Liver (tissue), 9 donors: ENCODE results near the gene SEC11C. TPM values are rescaled to one million over a fixed set of nuclear protein-coding genes. Genes with fewer than 3 reads are reported as not detected.

Source experiments
- DNase-seq: peaks from one replicate; pipeline ENCODE4 v3.0.0-alpha.2; 2017; ENCODE audit warnings: low spot score
- H3K27ac ChIP-seq, 2 donors: one replicate each; pipeline ENCODE4 v1.7.0; 2013; ENCODE audit warnings: inconsistent platforms in 2 of 2, low read length in 2 of 2, control low read depth in 1 of 2, low read depth in 1 of 2, mild to moderate bottlenecking in 1 of 2
- H3K27me3 ChIP-seq, 4 donors: one replicate each; pipeline versions ENCODE4 v1.6.1 to v1.7.0; 2013; ENCODE audit warnings: low read length in 3 of 4, inconsistent platforms in 1 of 4, mild to moderate bottlenecking in 1 of 4, moderate library complexity in 1 of 4; ENCODE audit not compliant: control insufficient read depth in 4 of 4, insufficient read depth in 4 of 4
- H3K36me3 ChIP-seq, 4 donors: one replicate each; pipeline versions ENCODE4 v1.6.1 to v1.7.0; 2013; ENCODE audit warnings: low read length in 3 of 4, mild to moderate bottlenecking in 3 of 4, low read depth in 1 of 4, moderate library complexity in 1 of 4; ENCODE audit not compliant: control insufficient read depth in 4 of 4, insufficient read depth in 3 of 4
- H3K4me1 ChIP-seq, 4 donors: one replicate each; pipeline versions ENCODE4 v1.6.1 to v1.7.0; 2013; ENCODE audit warnings: low read length in 3 of 4, mild to moderate bottlenecking in 3 of 4, moderate library complexity in 1 of 4; ENCODE audit not compliant: control insufficient read depth in 4 of 4, insufficient read depth in 4 of 4
- H3K4me3 ChIP-seq, 3 donors: one replicate each; pipeline versions ENCODE4 v1.6.1 to v1.7.0; 2013; ENCODE audit warnings: low read length in 3 of 3, control low read depth in 1 of 3, low read depth in 1 of 3, mild to moderate bottlenecking in 1 of 3
- H3K9ac ChIP-seq, 2 donors: one replicate each; pipeline ENCODE4 v1.7.0; 2013; ENCODE audit warnings: low read length in 2 of 2, mild to moderate bottlenecking in 2 of 2, moderate library complexity in 2 of 2, control low read depth in 1 of 2, low read depth in 1 of 2
- H3K9me3 ChIP-seq, 4 donors: one replicate each; pipeline versions ENCODE4 v1.6.1 to v1.7.0; 2013; ENCODE audit warnings: low read length in 3 of 4; ENCODE audit not compliant: control insufficient read depth in 4 of 4
- EGR1 ChIP-seq, 2 donors: IDR thresholded peaks; 2 replicates each; pipeline ENCODE4 v1.6.1; 2016 to 2018; ENCODE audit warnings: antibody characterized with exemption in 2 of 2, low read depth in 2 of 2
- FOXA2 ChIP-seq: IDR thresholded peaks from 2 replicates; pipeline ENCODE4 v1.6.1; 2016; ENCODE audit warnings: antibody characterized with exemption
- GABPA ChIP-seq, 2 donors: IDR thresholded peaks in 1 of 2; conservative IDR thresholded peaks in 1 of 2; 2 replicates each; pipeline ENCODE4 v1.6.1; 2016; ENCODE audit warnings: antibody characterized with exemption in 2 of 2, mild to moderate bottlenecking in 1 of 2, moderate library complexity in 1 of 2
- HNF4A ChIP-seq, 2 donors: conservative IDR thresholded peaks; 2 replicates each; pipeline ENCODE4 v1.6.1; 2016; ENCODE audit warnings: antibody characterized with exemption in 2 of 2, mild to moderate bottlenecking in 2 of 2
- HNF4G ChIP-seq: IDR thresholded peaks from 2 replicates; pipeline ENCODE4 v1.6.1; 2016; ENCODE audit warnings: antibody characterized with exemption
- JUND ChIP-seq, 2 donors: IDR thresholded peaks; 2 replicates each; pipeline ENCODE4 v1.6.1; 2016; ENCODE audit warnings: antibody characterized with exemption in 2 of 2
- NR2F2 ChIP-seq: IDR thresholded peaks from 2 replicates; pipeline ENCODE4 v1.6.1; 2016; ENCODE audit warnings: antibody characterized with exemption
- RAD21 ChIP-seq, 2 donors: IDR thresholded peaks; 2 replicates each; pipeline ENCODE4 v1.6.1; 2016; ENCODE audit warnings: antibody characterized with exemption in 2 of 2, mild to moderate bottlenecking in 2 of 2
- SP1 ChIP-seq: IDR thresholded peaks from 2 replicates; pipeline ENCODE4 v1.6.1; 2018; ENCODE audit warnings: antibody characterized with exemption, mild to moderate bottlenecking
- TAF1 ChIP-seq: conservative IDR thresholded peaks from 2 replicates; pipeline ENCODE4 v1.6.1; 2016; ENCODE audit warnings: antibody characterized with exemption, mild to moderate bottlenecking
- YY1 ChIP-seq: IDR thresholded peaks from 2 replicates; pipeline ENCODE4 v1.6.1; 2016; ENCODE audit warnings: antibody characterized with exemption, mild to moderate bottlenecking
- WGBS: extraction: QIAGEN DNeasy Blood & Tissue Kit; methylation state at CpG from one replicate; pipeline ENCODE4 v1.1.7; 2013; 5-methylcytosine and 5-hydroxymethylcytosine counted together
- polyA plus RNA-seq, 2 donors: library from polyadenylated mRNA; stranded (reverse) in 1 of 2; unstranded in 1 of 2; fragments of 200-250 nt in 1 of 2; fragments of >200 nt in 1 of 2; fragmentation: Nextera tagmentation in 1 of 2; extraction: Ambion mirVana in 1 of 2; gene quantifications; one replicate each; pipeline versions ENCODE4 v1.2.1 to v1.2.3, GENCODE V29; 2013 to 2015
- total RNA-seq, 2 donors: library from RNA; depleted of rRNA; stranded (reverse); fragments of >200 nt; gene quantifications; one replicate each; pipeline ENCODE4 v1.2.3, GENCODE V29; 2014
- TF ChIP-seq, protein P1 (sequence below): IDR thresholded peaks from 2 replicates; pipeline ENCODE4 v1.6.1; 2016; ENCODE audit warnings: antibody characterized with exemption
- TF ChIP-seq, protein P2 (sequence below): IDR thresholded peaks from 2 replicates; pipeline ENCODE4 v1.6.1; 2016; ENCODE audit warnings: antibody characterized with exemption
- TF ChIP-seq, protein P3 (sequence below): fragments of 150-350 bp; IDR thresholded peaks from 2 replicates; pipeline ENCODE4 v1.5.1; 2017; ENCODE audit warnings: improper control_type of control experiment, low read depth, low read length; ENCODE audit not compliant: missing input control
- TF ChIP-seq, protein P4 (sequence below): IDR thresholded peaks from 2 replicates; pipeline ENCODE4 v1.6.1; 2016; ENCODE audit warnings: antibody characterized with exemption, mild to moderate bottlenecking
- TF ChIP-seq, protein P5 (sequence below): IDR thresholded peaks from 2 replicates; pipeline ENCODE4 v1.6.1; 2016; ENCODE audit warnings: antibody characterized with exemption
- donor health status: healthy.
- donor health status: healthy.
- donor health status: healthy.
- donor health status: healthy.
- donor health status: healthy.

SEC11C gene
- total and polyA plus RNA-seq, 4 donors = 106 to 206 (median 156) TPM

DNA sequence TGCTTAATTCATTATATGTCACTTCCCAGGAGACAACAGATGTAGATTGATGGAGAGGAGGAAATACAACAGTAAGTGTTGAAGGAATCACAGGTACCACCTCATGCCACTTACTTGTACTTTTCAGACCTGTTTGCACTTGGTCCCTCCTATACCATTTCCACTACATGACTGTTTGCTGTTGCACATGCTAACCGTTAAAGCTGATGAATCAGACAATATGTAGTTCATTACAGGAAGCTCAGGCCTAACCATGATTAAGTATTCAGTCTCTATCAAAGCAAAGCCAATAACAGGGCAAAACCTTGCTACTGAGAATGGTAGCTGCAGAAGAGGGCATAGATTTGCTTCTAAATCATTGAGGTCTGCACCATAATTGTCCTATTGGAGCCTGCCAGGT lies 50.1 kb downstream of the SEC11C start:
- Histone ChIP-seq H3K27ac (no peak overlapping the region), H3K27me3 (no peaks in the 10 kb centered on the region), H3K9me3 (peaks cover 0 to 3% (median 1%) of the 10 kb centered on the region in 4 donors), H3K36me3 (no peaks in the 10 kb centered on the region), H3K9ac (no peak overlapping the region), H3K4me3 (no peak overlapping the region), H3K4me1 (no peaks in the 10 kb centered on the region)
- DNase-seq = no peak
- no peak for TF ChIP-seq SP1
- no peak for TF ChIP-seq YY1
- TF ChIP-seq, protein P1, sequence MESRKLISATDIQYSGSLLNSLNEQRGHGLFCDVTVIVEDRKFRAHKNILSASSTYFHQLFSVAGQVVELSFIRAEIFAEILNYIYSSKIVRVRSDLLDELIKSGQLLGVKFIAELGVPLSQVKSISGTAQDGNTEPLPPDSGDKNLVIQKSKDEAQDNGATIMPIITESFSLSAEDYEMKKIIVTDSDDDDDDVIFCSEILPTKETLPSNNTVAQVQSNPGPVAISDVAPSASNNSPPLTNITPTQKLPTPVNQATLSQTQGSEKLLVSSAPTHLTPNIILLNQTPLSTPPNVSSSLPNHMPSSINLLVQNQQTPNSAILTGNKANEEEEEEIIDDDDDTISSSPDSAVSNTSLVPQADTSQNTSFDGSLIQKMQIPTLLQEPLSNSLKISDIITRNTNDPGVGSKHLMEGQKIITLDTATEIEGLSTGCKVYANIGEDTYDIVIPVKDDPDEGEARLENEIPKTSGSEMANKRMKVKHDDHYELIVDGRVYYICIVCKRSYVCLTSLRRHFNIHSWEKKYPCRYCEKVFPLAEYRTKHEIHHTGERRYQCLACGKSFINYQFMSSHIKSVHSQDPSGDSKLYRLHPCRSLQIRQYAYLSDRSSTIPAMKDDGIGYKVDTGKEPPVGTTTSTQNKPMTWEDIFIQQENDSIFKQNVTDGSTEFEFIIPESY = no peak
- TF ChIP-seq HNF4G = no peak
- TF ChIP-seq TAF1 = no peak
- TF ChIP-seq JUND (IDR thresholded peaks at IDR 0.05) = no peak
- TF ChIP-seq, protein P2, sequence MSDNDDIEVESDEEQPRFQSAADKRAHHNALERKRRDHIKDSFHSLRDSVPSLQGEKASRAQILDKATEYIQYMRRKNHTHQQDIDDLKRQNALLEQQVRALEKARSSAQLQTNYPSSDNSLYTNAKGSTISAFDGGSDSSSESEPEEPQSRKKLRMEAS = no peak
- no peak for TF ChIP-seq RAD21 (IDR thresholded peaks at IDR 0.05)
- TF ChIP-seq, protein P3, sequence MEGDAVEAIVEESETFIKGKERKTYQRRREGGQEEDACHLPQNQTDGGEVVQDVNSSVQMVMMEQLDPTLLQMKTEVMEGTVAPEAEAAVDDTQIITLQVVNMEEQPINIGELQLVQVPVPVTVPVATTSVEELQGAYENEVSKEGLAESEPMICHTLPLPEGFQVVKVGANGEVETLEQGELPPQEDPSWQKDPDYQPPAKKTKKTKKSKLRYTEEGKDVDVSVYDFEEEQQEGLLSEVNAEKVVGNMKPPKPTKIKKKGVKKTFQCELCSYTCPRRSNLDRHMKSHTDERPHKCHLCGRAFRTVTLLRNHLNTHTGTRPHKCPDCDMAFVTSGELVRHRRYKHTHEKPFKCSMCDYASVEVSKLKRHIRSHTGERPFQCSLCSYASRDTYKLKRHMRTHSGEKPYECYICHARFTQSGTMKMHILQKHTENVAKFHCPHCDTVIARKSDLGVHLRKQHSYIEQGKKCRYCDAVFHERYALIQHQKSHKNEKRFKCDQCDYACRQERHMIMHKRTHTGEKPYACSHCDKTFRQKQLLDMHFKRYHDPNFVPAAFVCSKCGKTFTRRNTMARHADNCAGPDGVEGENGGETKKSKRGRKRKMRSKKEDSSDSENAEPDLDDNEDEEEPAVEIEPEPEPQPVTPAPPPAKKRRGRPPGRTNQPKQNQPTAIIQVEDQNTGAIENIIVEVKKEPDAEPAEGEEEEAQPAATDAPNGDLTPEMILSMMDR = no peak
- TF ChIP-seq FOXA2 = no peak
- TF ChIP-seq, protein P4, sequence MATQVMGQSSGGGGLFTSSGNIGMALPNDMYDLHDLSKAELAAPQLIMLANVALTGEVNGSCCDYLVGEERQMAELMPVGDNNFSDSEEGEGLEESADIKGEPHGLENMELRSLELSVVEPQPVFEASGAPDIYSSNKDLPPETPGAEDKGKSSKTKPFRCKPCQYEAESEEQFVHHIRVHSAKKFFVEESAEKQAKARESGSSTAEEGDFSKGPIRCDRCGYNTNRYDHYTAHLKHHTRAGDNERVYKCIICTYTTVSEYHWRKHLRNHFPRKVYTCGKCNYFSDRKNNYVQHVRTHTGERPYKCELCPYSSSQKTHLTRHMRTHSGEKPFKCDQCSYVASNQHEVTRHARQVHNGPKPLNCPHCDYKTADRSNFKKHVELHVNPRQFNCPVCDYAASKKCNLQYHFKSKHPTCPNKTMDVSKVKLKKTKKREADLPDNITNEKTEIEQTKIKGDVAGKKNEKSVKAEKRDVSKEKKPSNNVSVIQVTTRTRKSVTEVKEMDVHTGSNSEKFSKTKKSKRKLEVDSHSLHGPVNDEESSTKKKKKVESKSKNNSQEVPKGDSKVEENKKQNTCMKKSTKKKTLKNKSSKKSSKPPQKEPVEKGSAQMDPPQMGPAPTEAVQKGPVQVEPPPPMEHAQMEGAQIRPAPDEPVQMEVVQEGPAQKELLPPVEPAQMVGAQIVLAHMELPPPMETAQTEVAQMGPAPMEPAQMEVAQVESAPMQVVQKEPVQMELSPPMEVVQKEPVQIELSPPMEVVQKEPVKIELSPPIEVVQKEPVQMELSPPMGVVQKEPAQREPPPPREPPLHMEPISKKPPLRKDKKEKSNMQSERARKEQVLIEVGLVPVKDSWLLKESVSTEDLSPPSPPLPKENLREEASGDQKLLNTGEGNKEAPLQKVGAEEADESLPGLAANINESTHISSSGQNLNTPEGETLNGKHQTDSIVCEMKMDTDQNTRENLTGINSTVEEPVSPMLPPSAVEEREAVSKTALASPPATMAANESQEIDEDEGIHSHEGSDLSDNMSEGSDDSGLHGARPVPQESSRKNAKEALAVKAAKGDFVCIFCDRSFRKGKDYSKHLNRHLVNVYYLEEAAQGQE = no peak
- no peak for TF ChIP-seq EGR1 (IDR thresholded peaks at IDR 0.05; ENCODE audit: low read depth in 2 of 2)
- TF ChIP-seq, protein P5, sequence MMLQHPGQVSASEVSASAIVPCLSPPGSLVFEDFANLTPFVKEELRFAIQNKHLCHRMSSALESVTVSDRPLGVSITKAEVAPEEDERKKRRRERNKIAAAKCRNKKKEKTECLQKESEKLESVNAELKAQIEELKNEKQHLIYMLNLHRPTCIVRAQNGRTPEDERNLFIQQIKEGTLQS = no peak
- TF ChIP-seq HNF4A (conservative IDR thresholded peaks at IDR 0.05) = no peak
- no peak for TF ChIP-seq GABPA (IDR thresholded peaks at IDR 0.05 in 1 of 2, conservative IDR thresholded peaks at IDR 0.05 in 1 of 2)
- no peak for TF ChIP-seq NR2F2
- 81% methylated on average over 1 of the region's 1 CpG for WGBS
